ENCODE measurements around the gene FGF12. TPM values are rescaled to one million over a fixed set of nuclear protein-coding genes. Genes with fewer than 3 reads are reported as not detected.

FGF12 gene
- total and polyA plus RNA-seq, 2 donors (not counting 1 experiment from before 2014, with no cell fraction given) = 0.17 TPM; not detected in 1

- Histone ChIP-seq H3K27me3 (ENCODE audit: control insufficient read depth, insufficient read depth, low read length) (no peaks in the 10 kb centered on the region), H3K4me3 (replicated peaks in 1 of 4; ENCODE audit: control extremely low read depth in 1 of 4, insufficient read depth in 1 of 4, low read depth in 3 of 4, low read length in 4 of 4) (no peak overlapping the region), H3K27ac (ENCODE audit: insufficient read depth, low read length) (no peak overlapping the region), H2AFZ (ENCODE audit: low read length) (no peak overlapping the region), H3K4me1 (ENCODE audit: control insufficient read depth, extremely low read depth, insufficient read depth, low read length) (no peaks in the 10 kb centered on the region), H3K9ac (ENCODE audit: insufficient read depth, low read length) (no peak overlapping the region), H3K79me2 (ENCODE audit: control insufficient read depth, insufficient read depth, low read length) (no peaks in the 10 kb centered on the region), H3K9me3 (ENCODE audit: control insufficient read depth, insufficient read depth, low read depth, low read length) (no peaks in the 10 kb centered on the region), H3K4me2 (ENCODE audit: extremely low read depth, insufficient read depth, low read length) (no peak overlapping the region), H3K36me3 (ENCODE audit: control insufficient read depth, insufficient read depth, low read length) (no peaks in the 10 kb centered on the region), H4K20me1 (ENCODE audit: control insufficient read depth, extremely low read depth, insufficient read depth, low read length) (no peaks in the 10 kb centered on the region)
- DNase-seq (ENCODE audit: low read depth in 2 of 2) = no peak
- TF ChIP-seq CTCF (conservative IDR thresholded peaks at IDR 0.05 in 1 of 2, IDR thresholded peaks at IDR 0.05 in 1 of 2; ENCODE audit: low read depth in 1 of 2, low read length in 2 of 2) = no peak
- no peak for TF ChIP-seq EZH2 (IDR thresholded peaks at IDR 0.05; ENCODE audit: low read length, missing control alignments)
Measured at GRCh38 chr3:192366916-192367315, 360.4 kb downstream of the FGF12 start.

GRCh38 chr3:192365571-192365970 lies 361.8 kb downstream of the FGF12 start:
- Histone ChIP-seq H2AFZ (ENCODE audit: low read length) (no peak overlapping the region), H3K9me3 (ENCODE audit: control insufficient read depth, insufficient read depth, low read depth, low read length) (no peaks in the 10 kb centered on the region), H3K4me2 (ENCODE audit: extremely low read depth, insufficient read depth, low read length) (no peak overlapping the region), H3K27ac (ENCODE audit: insufficient read depth, low read length) (no peak overlapping the region), H3K4me1 (ENCODE audit: control insufficient read depth, extremely low read depth, insufficient read depth, low read length) (no peaks in the 10 kb centered on the region), H3K36me3 (ENCODE audit: control insufficient read depth, insufficient read depth, low read length) (no peaks in the 10 kb centered on the region), H4K20me1 (ENCODE audit: control insufficient read depth, extremely low read depth, insufficient read depth, low read length) (no peaks in the 10 kb centered on the region), H3K9ac (ENCODE audit: insufficient read depth, low read length) (no peak overlapping the region), H3K4me3 (replicated peaks in 1 of 4; ENCODE audit: control extremely low read depth in 1 of 4, insufficient read depth in 1 of 4, low read depth in 3 of 4, low read length in 4 of 4) (no peak overlapping the region), H3K79me2 (ENCODE audit: control insufficient read depth, insufficient read depth, low read length) (no peaks in the 10 kb centered on the region), H3K27me3 (ENCODE audit: control insufficient read depth, insufficient read depth, low read length) (no peaks in the 10 kb centered on the region)
- TF ChIP-seq EZH2 (IDR thresholded peaks at IDR 0.05; ENCODE audit: low read length, missing control alignments) (no peak), CTCF (conservative IDR thresholded peaks at IDR 0.05 in 1 of 2, IDR thresholded peaks at IDR 0.05 in 1 of 2; ENCODE audit: low read depth in 1 of 2, low read length in 2 of 2) (no peak)
- no peak for DNase-seq (ENCODE audit: low read depth in 2 of 2)

GRCh38 chr3:192364316-192364715 lies 363.0 kb downstream of the FGF12 start:
- H3K36me3 ChIP-seq (ENCODE audit: control insufficient read depth, insufficient read depth, low read length) = no peaks in the 10 kb centered on the region
- no peak overlapping the region for H2AFZ ChIP-seq (ENCODE audit: low read length)
- no peaks in the 10 kb centered on the region for H3K79me2 ChIP-seq (ENCODE audit: control insufficient read depth, insufficient read depth, low read length)
- H3K4me2 ChIP-seq (ENCODE audit: extremely low read depth, insufficient read depth, low read length) = no peak overlapping the region
- no peak overlapping the region for H3K9ac ChIP-seq (ENCODE audit: insufficient read depth, low read length)
- TF ChIP-seq EZH2 (IDR thresholded peaks at IDR 0.05; ENCODE audit: low read length, missing control alignments) = no peak
- TF ChIP-seq CTCF (conservative IDR thresholded peaks at IDR 0.05 in 1 of 2, IDR thresholded peaks at IDR 0.05 in 1 of 2; ENCODE audit: low read depth in 1 of 2, low read length in 2 of 2) = no peak
- H4K20me1 ChIP-seq (ENCODE audit: control insufficient read depth, extremely low read depth, insufficient read depth, low read length) = no peaks in the 10 kb centered on the region
- DNase-seq (ENCODE audit: low read depth in 2 of 2) = no peak
- H3K9me3 ChIP-seq (ENCODE audit: control insufficient read depth, insufficient read depth, low read depth, low read length) = no peaks in the 10 kb centered on the region
- H3K27me3 ChIP-seq (ENCODE audit: control insufficient read depth, insufficient read depth, low read length) = no peaks in the 10 kb centered on the region
- no peak overlapping the region for H3K27ac ChIP-seq (ENCODE audit: insufficient read depth, low read length)
- no peak overlapping the region for H3K4me3 ChIP-seq (replicated peaks in 1 of 4; ENCODE audit: control extremely low read depth in 1 of 4, insufficient read depth in 1 of 4, low read depth in 3 of 4, low read length in 4 of 4)
- H3K4me1 ChIP-seq (ENCODE audit: control insufficient read depth, extremely low read depth, insufficient read depth, low read length) = no peaks in the 10 kb centered on the region
